ENCODE results near the gene C11orf24. TPM values are rescaled to one million over a fixed set of nuclear protein-coding genes. Genes with fewer than 3 reads are reported as not detected.

The C11orf24 gene
- total and polyA plus RNA-seq, 9 of the 15 experiments (the other 6 are each of a cell fraction or from before 2014, with no cell fraction given), result 2.0 to 65.2 (median 32.5) TPM

DNA sequence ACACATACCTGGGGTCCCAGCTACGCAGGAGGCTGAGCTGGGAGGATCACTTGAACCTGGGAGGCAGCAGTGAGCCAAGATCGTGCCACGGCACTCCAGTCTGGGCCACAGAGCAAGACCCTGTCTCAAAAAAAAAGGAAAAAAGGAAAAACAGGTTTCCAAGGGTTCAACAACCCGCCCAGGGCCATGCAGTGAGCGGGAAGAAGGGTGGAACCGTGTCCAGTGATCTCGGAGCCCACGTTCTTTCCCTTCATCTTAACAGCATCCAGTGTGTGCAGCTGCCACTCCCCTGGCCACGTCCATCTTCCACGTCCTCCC is 25.7 kb upstream of the C11orf24 start:
- 39% methylated on average over 8 of the region's 10 CpGs for WGBS (ENCODE audit: insufficient coverage, low coverage, missing lambda C conversion rate)
- Histone ChIP-seq H3K4me1 (replicated peaks in 1 of 2; ENCODE audit: control insufficient read depth in 2 of 2, insufficient read depth in 2 of 2, low read length in 2 of 2) (peaks cover 1 to 29% of the 10 kb centered on the region in 2 experiments; a peak in 4 of 5 replicates), H2AFZ (ENCODE audit: low read depth, low read length) (peak overlapping the region; percentile 56; the same call in 1 of the 2 replicates), H3K27me3 (ENCODE audit: control insufficient read depth in 2 of 2, insufficient read depth in 2 of 2, low read length in 2 of 2) (no peaks in the 10 kb centered on the region), H3K27ac (ENCODE audit: extremely low read depth, low read depth, low read length) (no peak overlapping the region), H4K20me1 (replicated peaks; ENCODE audit: control insufficient read depth, insufficient read depth, low read length) (no peaks in the 10 kb centered on the region), H3K9ac (ENCODE audit: insufficient read depth in 1 of 2, low read depth in 2 of 2, low read length in 2 of 2) (peak overlapping the region in 1 of 2 experiments; percentile 10; a peak in 1 of 4 replicates), H3K4me2 (ENCODE audit: insufficient read depth, low read length) (no peak overlapping the region), H3K9me3 (replicated peaks; ENCODE audit: control insufficient read depth, insufficient read depth, low read depth, low read length) (no peaks in the 10 kb centered on the region), H3K36me3 (ENCODE audit: control insufficient read depth, insufficient read depth, low read length) (no peaks in the 10 kb centered on the region), H3K4me3 (no peak overlapping the region), H3K79me2 (ENCODE audit: control insufficient read depth, insufficient read depth, low read length) (no peaks in the 10 kb centered on the region), H3K9me1 (ENCODE audit: control insufficient read depth, insufficient read depth, low read length) (no peaks in the 10 kb centered on the region)
- no peak for FAIRE-seq
- BruUV-seq (replicated peaks), result no TSS peak
- ChIA-PET CTCF (ENCODE audit: low intra/inter-chr PET ratio) (interaction anchor here (0.6 to 2.4 kb wide), 3 partner anchors 40 to 288 kb away, joined by 3 to 35 read pairs (median 3); no protein-coding TSS in a partner anchor), POLR2A (interaction anchor here (1.0 to 3.3 kb wide), 7 partner anchors 17 to 46 kb away, joined by 3 to 25 read pairs (median 4); partner anchors contain the start of gene C11orf24)
- no peak for ATAC-seq
- intact Hi-C loops (cut with micrococcal nuclease), result loop anchor here (1.0 to 5.0 kb wide), 4 partner anchors 40 to 290 kb away; no protein-coding TSS in a partner anchor
- no peak for DNase-seq (ENCODE audit: extremely low read depth in 1 of 4, low spot score in 3 of 4)
- in situ Hi-C loops (cut with MboI), result loop anchor here (5.0 kb wide), 1 partner anchor 40 kb away; no protein-coding TSS in a partner anchor
- TF ChIP-seq ZFX (CRISPR knock-in tag; IDR thresholded peaks at IDR 0.05) (0 out of 2 replicates have a peak, but pooled peaks have one; percentile 29), CREM (IDR thresholded peaks at IDR 0.05; ENCODE audit: low read depth) (no peak), BDP1 (IDR thresholded peaks at IDR 0.05; ENCODE audit: insufficient read depth, insufficient read length) (no peak), MEF2D (tag; conservative IDR thresholded peaks at IDR 0.05; ENCODE audit: low read depth) (no peak), MBD1 (CRISPR knock-in tag; IDR thresholded peaks at IDR 0.05) (no peak), HMG20A (CRISPR knock-in tag; conservative IDR thresholded peaks at IDR 0.05) (no peak), BRF2 (IDR thresholded peaks at IDR 0.05; ENCODE audit: borderline replicate concordance, insufficient read depth, insufficient read length) (no peak), SRSF3 (IDR thresholded peaks at IDR 0.05; ENCODE audit: insufficient read depth, low read length) (no peak), NBN (IDR thresholded peaks at IDR 0.05; ENCODE audit: low read depth) (no peak), L3MBTL2 (IDR thresholded peaks at IDR 0.05) (no peak), FUS (optimal IDR thresholded peaks at IDR 0.05; ENCODE audit: low read depth, low read length) (no peak), EP300 (IDR thresholded peaks at IDR 0.05; ENCODE audit: low read length) (no peak), ZNF324 (CRISPR knock-in tag; IDR thresholded peaks at IDR 0.05) (no peak), ARNT (IDR thresholded peaks at IDR 0.05) (no peak)
- TF ChIP-seq, protein P1, sequence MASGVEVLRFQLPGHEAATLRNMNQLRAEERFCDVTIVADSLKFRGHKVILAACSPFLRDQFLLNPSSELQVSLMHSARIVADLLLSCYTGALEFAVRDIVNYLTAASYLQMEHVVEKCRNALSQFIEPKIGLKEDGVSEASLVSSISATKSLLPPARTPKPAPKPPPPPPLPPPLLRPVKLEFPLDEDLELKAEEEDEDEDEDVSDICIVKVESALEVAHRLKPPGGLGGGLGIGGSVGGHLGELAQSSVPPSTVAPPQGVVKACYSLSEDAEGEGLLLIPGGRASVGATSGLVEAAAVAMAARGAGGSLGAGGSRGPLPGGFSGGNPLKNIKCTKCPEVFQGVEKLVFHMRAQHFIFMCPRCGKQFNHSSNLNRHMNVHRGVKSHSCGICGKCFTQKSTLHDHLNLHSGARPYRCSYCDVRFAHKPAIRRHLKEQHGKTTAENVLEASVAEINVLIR (CRISPR knock-in tag; IDR thresholded peaks at IDR 0.05), result no peak
- TF ChIP-seq, protein P2, sequence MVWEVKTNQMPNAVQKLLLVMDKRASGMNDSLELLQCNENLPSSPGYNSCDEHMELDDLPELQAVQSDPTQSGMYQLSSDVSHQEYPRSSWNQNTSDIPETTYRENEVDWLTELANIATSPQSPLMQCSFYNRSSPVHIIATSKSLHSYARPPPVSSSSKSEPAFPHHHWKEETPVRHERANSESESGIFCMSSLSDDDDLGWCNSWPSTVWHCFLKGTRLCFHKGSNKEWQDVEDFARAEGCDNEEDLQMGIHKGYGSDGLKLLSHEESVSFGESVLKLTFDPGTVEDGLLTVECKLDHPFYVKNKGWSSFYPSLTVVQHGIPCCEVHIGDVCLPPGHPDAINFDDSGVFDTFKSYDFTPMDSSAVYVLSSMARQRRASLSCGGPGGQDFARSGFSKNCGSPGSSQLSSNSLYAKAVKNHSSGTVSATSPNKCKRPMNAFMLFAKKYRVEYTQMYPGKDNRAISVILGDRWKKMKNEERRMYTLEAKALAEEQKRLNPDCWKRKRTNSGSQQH (CRISPR knock-in tag; IDR thresholded peaks at IDR 0.05), result no peak
